T-cell (primary cell): Measurements from ENCODE around the gene GRIK4. TPM values are rescaled to one million over a fixed set of nuclear protein-coding genes. Genes with fewer than 3 reads are reported as not detected.

Experiments used
- ATAC-seq, 4 experiments: fragments of 200-7000 bp in 3 of 4; fragments of 150-1000 bp in 1 of 4; cut with Tn5 transposase; replicated peaks in 1 of 4; 1 replicate in 3 of 4; 2 replicates in 1 of 4; pipeline ENCODE4 v1.10.0; 2021; ENCODE audit warnings: moderate library complexity in 3 of 4, mild to moderate bottlenecking in 2 of 4, moderate number of reproducible peaks in 1 of 4
- CTCF ChIA-PET, 2 donors: fragments of 300-600 bp; sonication (Branson Sonifier 250); formaldehyde crosslinking; loops; one replicate each; lab custom pipeline; 2022; ENCODE audit warnings: antibody characterized with exemption in 2 of 2; lab: Charles Lee
- POLR2A ChIA-PET, 2 donors: fragments of 300-600 bp; sonication (Branson Sonifier 250); formaldehyde crosslinking; loops; one replicate each; lab custom pipeline; 2022; ENCODE audit warnings: antibody characterized with exemption in 2 of 2; lab: Charles Lee
- DNase-seq, 35 experiments: peaks; one replicate each; pipeline versions ENCODE4 v3.0.0 to v3.0.0-alpha.2; 2013 to 2023
- H3K27ac ChIP-seq: one replicate; pipeline ENCODE4 v1.5.1; 2013; ENCODE audit warnings: low read length
- H3K27me3 ChIP-seq, 2 experiments: replicated peaks in 1 of 2; 1 replicate in 1 of 2; 2 replicates in 1 of 2; pipeline versions ENCODE4 v1.6.1 to v1.7.0; 2013; ENCODE audit warnings: low read length in 1 of 2, mixed read lengths in 1 of 2; ENCODE audit not compliant: control insufficient read depth in 2 of 2, insufficient read depth in 2 of 2; ENCODE audit errors: extremely low read depth in 1 of 2
- H3K36me3 ChIP-seq, 2 donors: 1 replicate in 1 of 2; 2 replicates in 1 of 2; pipeline versions ENCODE4 v1.6.1 to v1.7.0; 2013; ENCODE audit warnings: low read length in 1 of 2; ENCODE audit not compliant: control insufficient read depth in 2 of 2, insufficient read depth in 1 of 2; ENCODE audit errors: extremely low read depth in 1 of 2
- H3K4me1 ChIP-seq, 2 experiments: 1 replicate in 1 of 2; 2 replicates in 1 of 2; pipeline versions ENCODE4 v1.6.1 to v1.7.0; 2013; ENCODE audit warnings: low read length in 2 of 2, mixed read lengths in 1 of 2; ENCODE audit not compliant: insufficient read depth in 2 of 2, control insufficient read depth in 1 of 2; ENCODE audit errors: extremely low read depth in 1 of 2
- H3K4me3 ChIP-seq, 2 donors: 1 replicate in 1 of 2; 2 replicates in 1 of 2; pipeline versions ENCODE4 v1.5.1 to v1.7.0; 2013; ENCODE audit warnings: mild to moderate bottlenecking in 2 of 2, low read length in 1 of 2, moderate library complexity in 1 of 2; ENCODE audit not compliant: control insufficient read depth in 1 of 2; ENCODE audit errors: extremely low read depth in 1 of 2
- H3K9me3 ChIP-seq: 2 replicates; pipeline ENCODE4 v1.7.0; 2013
- H3K27ac Mint-ChIP-seq, 2 donors: one replicate each; pipeline ENCODE4 v1.8.0; 2020 to 2021; ENCODE audit warnings: mild to moderate bottlenecking in 2 of 2, mixed read lengths in 2 of 2
- H3K27me3 Mint-ChIP-seq, 2 donors: one replicate each; pipeline ENCODE4 v1.8.0; 2021 to 2022; ENCODE audit warnings: mixed read lengths in 2 of 2
- H3K36me3 Mint-ChIP-seq: one replicate; pipeline ENCODE4 v1.8.0; 2021; ENCODE audit warnings: mixed read lengths
- H3K4me1 Mint-ChIP-seq, 3 donors: one replicate each; pipeline ENCODE4 v1.8.0; 2020 to 2022; ENCODE audit warnings: mixed read lengths in 3 of 3, mild to moderate bottlenecking in 1 of 3
- H3K4me3 Mint-ChIP-seq, 3 donors: one replicate each; pipeline ENCODE4 v1.8.0; 2020 to 2022; ENCODE audit warnings: mild to moderate bottlenecking in 3 of 3, mixed read lengths in 3 of 3, moderate library complexity in 3 of 3
- H3K9me3 Mint-ChIP-seq, 3 donors: one replicate each; pipeline ENCODE4 v1.8.0; 2020 to 2022; ENCODE audit warnings: mixed read lengths in 3 of 3
- WGBS: methylation state at CpG from one replicate; pipeline ENCODE4 v1.1.5; 2013; ENCODE audit warnings: missing lambda C conversion rate; ENCODE audit not compliant: insufficient coverage; 5-methylcytosine and 5-hydroxymethylcytosine counted together
- total RNA-seq, 35 experiments: library from RNA in 6 of 35; stranded (reverse) in 6 of 35; fragments of 120-200 nt in 1 of 35; gene quantifications; one replicate each; pipeline versions ENCODE4 v1.2.1 to v1.2.4 and lab custom pipeline; 2013 to 2026

The GRIK4 gene
- total RNA-seq, 5 donors from 2014 or later (not counting 1 experiment from before 2014, with no cell fraction given), result 0.09 TPM; not detected in 4

DNA sequence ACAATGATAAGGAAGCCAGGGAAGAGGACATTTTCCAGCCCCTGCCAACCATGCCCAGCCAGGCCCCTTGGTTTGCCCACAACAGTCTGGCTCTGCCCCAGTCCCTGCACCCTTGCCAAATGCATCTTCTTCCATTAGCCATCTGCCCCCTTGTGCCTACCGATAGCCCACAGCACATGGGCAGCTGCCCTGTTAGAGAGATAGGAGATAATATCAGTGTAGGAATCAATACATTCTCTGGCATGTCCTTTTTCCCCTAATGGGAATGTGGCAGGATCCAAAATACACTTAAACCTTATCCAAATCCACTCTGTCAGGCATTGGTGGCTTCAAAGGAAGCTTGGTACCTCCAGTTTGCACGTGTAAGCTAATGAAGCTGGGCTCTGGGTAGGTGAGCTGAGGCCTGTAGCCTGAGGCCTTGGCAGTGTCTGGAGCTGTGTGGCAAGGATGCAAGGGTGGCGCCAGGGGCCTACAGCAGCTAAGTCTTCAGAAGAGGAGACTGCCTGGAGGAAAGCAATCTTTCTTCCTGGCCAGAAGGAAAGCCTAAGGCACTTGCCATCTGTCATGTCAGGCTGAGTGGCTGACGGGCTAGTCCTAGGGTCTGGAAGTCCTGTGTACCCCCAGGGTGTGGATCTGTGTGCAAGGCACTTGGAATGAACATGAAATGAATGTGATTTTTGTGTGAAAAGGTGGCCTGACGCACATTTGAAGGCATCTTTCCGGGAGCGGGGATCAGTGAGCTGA, 348.2 kb downstream of the GRIK4 start:
- H3K27ac Mint-ChIP-seq, result no peak overlapping the region
- Histone ChIP-seq H3K27me3 (peaks cover 0 to 9% of the 10 kb centered on the region in 2 experiments), H3K4me3 (no peak overlapping the region), H3K4me1 (no peaks in the 10 kb centered on the region), H3K36me3 (no peaks in the 10 kb centered on the region), H3K9me3 (no peaks in the 10 kb centered on the region), H3K27ac (no peak overlapping the region)
- 81% methylated on average over 6 of the region's 7 CpGs for WGBS
- ATAC-seq, result no peak
- ChIA-PET CTCF (no interaction called here), POLR2A (no interaction called here)
- H3K36me3 Mint-ChIP-seq, result no peaks in the 10 kb centered on the region
- H3K4me1 Mint-ChIP-seq, result no peaks in the 10 kb centered on the region
- no peaks in the 10 kb centered on the region for H3K9me3 Mint-ChIP-seq
- no peak for DNase-seq
- H3K27me3 Mint-ChIP-seq, result peaks cover 13% of the 10 kb centered on the region in 2 donors
- no peak overlapping the region for H3K4me3 Mint-ChIP-seq

DNA sequence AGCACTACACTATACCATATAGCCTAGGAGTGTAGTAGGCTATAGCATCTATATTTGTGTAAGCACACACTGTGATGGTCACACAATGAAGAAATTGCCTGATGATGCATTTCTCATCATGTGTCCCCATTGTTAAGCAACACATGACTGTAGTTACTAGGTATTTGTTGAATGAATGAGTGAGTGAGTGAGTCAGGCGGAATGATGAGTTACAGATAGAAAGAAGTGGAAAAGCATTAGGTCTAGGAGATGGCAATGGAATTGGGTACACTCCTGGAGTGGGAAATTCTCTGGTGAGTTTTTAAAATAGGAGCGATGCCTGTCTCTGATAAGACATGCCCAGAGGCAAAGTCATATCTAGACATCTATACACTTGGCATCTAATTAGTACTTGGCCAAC, 351.8 kb downstream of the GRIK4 start:
- H3K27ac ChIP-seq, result no peak overlapping the region
- H3K27me3 ChIP-seq, result peaks cover 0 to 3% of the 10 kb centered on the region in 2 experiments
- no peaks in the 10 kb centered on the region for H3K9me3 ChIP-seq
- no peaks in the 10 kb centered on the region for H3K36me3 Mint-ChIP-seq
- H3K4me3 ChIP-seq, result no peak overlapping the region
- ChIA-PET POLR2A (no interaction called here), CTCF (no interaction called here)
- H3K4me1 ChIP-seq, result no peaks in the 10 kb centered on the region
- no peak overlapping the region for H3K27ac Mint-ChIP-seq
- no peak for DNase-seq
- no peaks in the 10 kb centered on the region for H3K4me1 Mint-ChIP-seq
- H3K36me3 ChIP-seq, result no peaks in the 10 kb centered on the region
- no peak overlapping the region for H3K4me3 Mint-ChIP-seq
- ATAC-seq, result no peak
- H3K27me3 Mint-ChIP-seq, result peaks cover 11 to 14% of the 10 kb centered on the region in 2 donors
- no peaks in the 10 kb centered on the region for H3K9me3 Mint-ChIP-seq
- no CpG with 5 or more reads among the region's 2 CpGs for WGBS

DNA sequence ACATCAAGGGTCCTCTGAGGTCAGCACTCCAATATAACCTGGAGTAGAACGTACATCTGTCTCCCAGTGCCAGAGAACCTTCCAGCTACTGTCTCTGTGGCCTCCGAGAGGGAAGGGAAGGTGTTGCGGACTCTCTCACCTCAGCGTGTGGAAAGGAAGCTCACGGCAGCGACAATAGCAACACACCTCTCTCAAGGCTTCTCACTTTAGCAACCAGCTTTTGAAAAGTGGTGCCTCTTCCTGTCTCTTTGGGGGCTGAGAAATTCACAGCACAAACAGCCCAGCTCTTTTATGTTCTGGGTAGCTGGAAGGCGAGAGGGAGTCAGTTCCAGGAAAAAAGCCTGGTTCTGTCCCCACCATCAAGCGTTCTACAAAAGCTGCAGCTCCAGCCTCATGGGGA, 355.5 kb downstream of the GRIK4 start:
- peaks cover 16 to 20% of the 10 kb centered on the region in 2 donors for H3K27me3 Mint-ChIP-seq
- peak overlapping the region; percentile 44 for H3K27ac ChIP-seq
- peak in 3 of 35 experiments; percentile 5 to 8 (median 6) for DNase-seq

DNA sequence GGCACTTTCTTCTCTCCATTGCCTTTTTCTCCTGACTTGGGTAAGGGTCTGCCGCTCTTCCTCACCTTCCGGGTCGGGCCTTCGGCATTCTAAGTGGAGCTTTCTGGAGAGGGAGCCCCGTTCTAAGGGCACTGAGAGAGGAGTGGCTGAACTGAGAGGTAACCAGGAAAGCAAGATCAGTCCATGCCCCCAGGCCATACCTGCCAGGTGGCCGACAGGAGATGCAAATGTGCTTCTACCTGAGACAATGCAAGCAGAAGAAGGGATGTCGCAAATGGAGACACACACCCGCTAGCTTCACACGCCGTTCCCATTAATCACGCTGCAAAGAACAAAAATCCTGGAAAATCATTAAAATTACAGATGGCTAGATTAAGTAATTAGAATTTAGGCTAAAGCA, 356.0 kb downstream of the GRIK4 start:
- DNase-seq (no peak), ATAC-seq (no peak)
- H3K27ac ChIP-seq, result peak overlapping the region; percentile 44
- no peaks in the 10 kb centered on the region for H3K4me1 ChIP-seq
- Mint-ChIP-seq H3K4me1 (no peaks in the 10 kb centered on the region), H3K27me3 (peaks cover 14 to 20% of the 10 kb centered on the region in 2 donors), H3K27ac (no peak overlapping the region), H3K4me3 (no peak overlapping the region), H3K9me3 (no peaks in the 10 kb centered on the region), H3K36me3 (no peaks in the 10 kb centered on the region)
- no peaks in the 10 kb centered on the region for H3K36me3 ChIP-seq
- CTCF ChIA-PET, result no interaction called here
- 60% methylated on average over 3 of the region's 11 CpGs for WGBS
- H3K9me3 ChIP-seq, result no peaks in the 10 kb centered on the region
- H3K27me3 ChIP-seq, result peaks cover 0 to 17% of the 10 kb centered on the region in 2 experiments
- no peak overlapping the region for H3K4me3 ChIP-seq
- POLR2A ChIA-PET, result no interaction called here

More for the DNA sequence above, 355.5 kb downstream of the GRIK4 start:
- no peaks in the 10 kb centered on the region for H3K36me3 ChIP-seq
- no peak for ATAC-seq
- Mint-ChIP-seq H3K4me3 (no peak overlapping the region), H3K36me3 (no peaks in the 10 kb centered on the region), H3K4me1 (no peaks in the 10 kb centered on the region), H3K27ac (no peak overlapping the region), H3K9me3 (no peaks in the 10 kb centered on the region)
- peaks cover 0 to 13% of the 10 kb centered on the region in 2 experiments for H3K27me3 ChIP-seq
- WGBS, result 40% methylated on average over 2 of the region's 8 CpGs
- CTCF ChIA-PET, result no interaction called here
- POLR2A ChIA-PET, result no interaction called here
- no peak overlapping the region for H3K4me3 ChIP-seq
- no peaks in the 10 kb centered on the region for H3K9me3 ChIP-seq
- no peaks in the 10 kb centered on the region for H3K4me1 ChIP-seq

DNA sequence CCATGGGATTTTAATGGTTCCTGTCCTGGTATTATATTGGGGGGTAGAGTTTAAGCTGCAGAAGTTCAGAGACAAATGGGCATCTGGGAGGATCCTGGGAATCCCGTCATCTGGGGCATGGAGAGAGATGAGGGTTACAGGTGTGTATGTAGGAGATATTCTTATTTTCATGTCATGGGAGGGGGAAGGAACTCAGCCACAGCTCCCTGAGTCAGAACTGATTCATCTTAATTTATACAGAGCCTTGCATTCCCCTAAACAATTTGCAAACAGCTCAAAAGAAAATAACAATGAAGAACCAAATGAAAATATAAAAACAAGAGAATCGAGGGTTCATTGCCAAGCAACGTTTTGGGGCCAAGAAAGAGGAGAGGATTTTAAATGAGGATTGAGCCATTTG, 356.4 kb downstream of the GRIK4 start:
- Mint-ChIP-seq H3K9me3 (no peaks in the 10 kb centered on the region), H3K4me1 (no peaks in the 10 kb centered on the region), H3K36me3 (no peaks in the 10 kb centered on the region), H3K27ac (no peak overlapping the region), H3K4me3 (no peak overlapping the region), H3K27me3 (peaks cover 17 to 23% of the 10 kb centered on the region in 2 donors)
- Histone ChIP-seq H3K9me3 (no peaks in the 10 kb centered on the region), H3K36me3 (no peaks in the 10 kb centered on the region), H3K4me3 (no peak overlapping the region), H3K27ac (no peak overlapping the region), H3K27me3 (peaks cover 0 to 17% of the 10 kb centered on the region in 2 experiments), H3K4me1 (no peaks in the 10 kb centered on the region)
- ATAC-seq (no peak), DNase-seq (no peak)
- CTCF ChIA-PET, result no interaction called here
- POLR2A ChIA-PET, result no interaction called here
- WGBS, result 82% methylated on average over 2 of the region's 3 CpGs

DNA sequence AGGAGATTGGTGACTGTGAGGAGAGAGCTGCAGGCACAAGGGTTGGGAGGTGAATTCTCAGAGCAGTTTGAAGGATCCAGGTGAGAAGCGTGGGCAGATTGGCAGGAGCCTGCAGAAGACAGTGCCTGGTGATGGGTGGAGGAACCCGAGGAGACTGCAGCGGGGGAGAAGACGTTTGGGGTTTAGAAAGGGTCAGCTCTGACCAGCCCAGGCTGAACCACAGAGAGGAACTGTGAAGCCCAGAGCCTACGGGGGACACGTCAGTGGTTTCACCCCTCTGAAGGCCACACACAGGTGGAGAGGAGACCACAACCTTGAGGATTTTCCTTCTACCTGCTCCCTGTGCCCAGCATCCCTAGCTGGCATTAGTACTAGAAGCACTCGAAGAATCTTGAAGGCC, 357.5 kb downstream of the GRIK4 start:
- no peak overlapping the region for H3K4me3 Mint-ChIP-seq
- H3K9me3 ChIP-seq, result no peaks in the 10 kb centered on the region
- H3K9me3 Mint-ChIP-seq, result no peaks in the 10 kb centered on the region
- H3K27ac ChIP-seq, result no peak overlapping the region
- POLR2A ChIA-PET, result no interaction called here
- DNase-seq, result no peak
- no peaks in the 10 kb centered on the region for H3K4me1 ChIP-seq
- no peak for ATAC-seq
- no peaks in the 10 kb centered on the region for H3K36me3 Mint-ChIP-seq
- H3K4me3 ChIP-seq, result no peak overlapping the region
- WGBS, result 73% methylated on average over 7 of the region's 7 CpGs
- no peaks in the 10 kb centered on the region for H3K4me1 Mint-ChIP-seq
- CTCF ChIA-PET, result interaction anchor here in 1 of 2 donors (0.7 kb wide), 1 partner anchor 1533 kb away, joined by 6 read pairs; no protein-coding TSS in a partner anchor
- H3K27me3 ChIP-seq, result peaks cover 0 to 19% of the 10 kb centered on the region in 2 experiments
- H3K27me3 Mint-ChIP-seq, result peaks cover 19 to 29% of the 10 kb centered on the region in 2 donors
- H3K27ac Mint-ChIP-seq, result no peak overlapping the region
- no peaks in the 10 kb centered on the region for H3K36me3 ChIP-seq
